ENCODE data around the gene STOM. TPM values are rescaled to one million over a fixed set of nuclear protein-coding genes. Genes with fewer than 3 reads are reported as not detected.
"Not testable (repeated sequence)": the region's sequence is repeated elsewhere in the genome, so short reads cannot be mapped to it uniquely, and the experiment has no call there.

Gene STOM
- total RNA-seq, 1 donor from 2014 or later: 145 TPM

DNA sequence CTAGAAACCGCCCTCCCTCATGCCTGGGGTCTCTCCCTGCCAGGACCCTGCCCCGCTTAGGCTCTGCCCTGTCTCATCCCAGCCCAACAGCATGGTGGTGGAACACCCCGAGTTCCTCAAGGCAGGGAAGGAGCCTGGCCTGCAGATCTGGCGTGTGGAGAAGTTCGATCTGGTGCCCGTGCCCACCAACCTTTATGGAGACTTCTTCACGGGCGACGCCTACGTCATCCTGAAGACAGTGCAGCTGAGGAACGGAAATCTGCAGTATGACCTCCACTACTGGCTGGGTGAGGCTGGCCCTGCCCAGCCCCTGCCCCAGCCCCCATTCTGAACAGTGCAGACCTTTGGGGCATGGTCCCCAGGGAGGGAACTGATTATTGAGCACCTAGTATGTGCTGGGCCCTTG is 68.2 kb downstream of the STOM start:
- no peak for DNase-seq (ENCODE audit: low spot score)

DNA sequence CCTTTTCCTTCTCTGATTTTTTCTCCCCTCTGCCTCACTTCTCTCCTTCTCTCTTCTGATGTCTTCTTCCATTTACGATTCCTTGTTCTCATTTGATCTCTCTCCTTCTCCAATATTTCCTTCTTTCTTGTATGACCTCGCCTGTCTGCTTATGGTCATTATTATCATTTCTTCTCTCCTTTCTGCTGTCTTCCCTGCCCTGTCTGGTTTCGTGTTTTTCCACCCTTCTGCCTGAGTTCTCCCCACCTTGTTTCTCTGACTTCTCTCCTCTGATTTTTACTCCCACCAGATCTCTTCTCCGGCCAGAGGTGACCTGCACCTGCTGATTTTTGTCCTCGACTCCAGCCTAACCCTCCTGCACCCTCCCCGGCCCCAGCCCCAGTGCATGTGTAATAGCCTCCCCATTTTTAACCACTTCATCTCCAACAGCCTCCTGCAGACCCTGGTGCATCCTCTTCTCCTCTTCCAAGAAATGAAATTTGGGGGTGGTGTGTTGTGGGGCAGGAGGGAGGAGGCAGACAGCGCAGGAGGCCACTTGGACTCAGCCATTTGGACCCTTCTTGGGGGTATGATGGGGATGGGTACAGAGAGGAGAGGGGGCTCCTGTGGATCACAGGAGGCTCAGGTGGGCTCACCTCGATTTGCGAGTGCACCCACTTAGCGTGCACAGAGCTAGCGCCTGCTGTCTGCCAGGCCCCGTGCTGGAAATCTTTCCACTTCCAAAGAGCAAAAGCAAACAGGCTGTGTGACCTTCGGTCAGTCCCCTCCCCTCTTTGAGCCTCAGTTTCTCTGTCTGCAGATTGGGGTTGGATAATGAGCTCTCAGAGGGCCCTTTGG is 69.5 kb downstream of the STOM start:
- DNase-seq (ENCODE audit: low spot score): no peak

DNA sequence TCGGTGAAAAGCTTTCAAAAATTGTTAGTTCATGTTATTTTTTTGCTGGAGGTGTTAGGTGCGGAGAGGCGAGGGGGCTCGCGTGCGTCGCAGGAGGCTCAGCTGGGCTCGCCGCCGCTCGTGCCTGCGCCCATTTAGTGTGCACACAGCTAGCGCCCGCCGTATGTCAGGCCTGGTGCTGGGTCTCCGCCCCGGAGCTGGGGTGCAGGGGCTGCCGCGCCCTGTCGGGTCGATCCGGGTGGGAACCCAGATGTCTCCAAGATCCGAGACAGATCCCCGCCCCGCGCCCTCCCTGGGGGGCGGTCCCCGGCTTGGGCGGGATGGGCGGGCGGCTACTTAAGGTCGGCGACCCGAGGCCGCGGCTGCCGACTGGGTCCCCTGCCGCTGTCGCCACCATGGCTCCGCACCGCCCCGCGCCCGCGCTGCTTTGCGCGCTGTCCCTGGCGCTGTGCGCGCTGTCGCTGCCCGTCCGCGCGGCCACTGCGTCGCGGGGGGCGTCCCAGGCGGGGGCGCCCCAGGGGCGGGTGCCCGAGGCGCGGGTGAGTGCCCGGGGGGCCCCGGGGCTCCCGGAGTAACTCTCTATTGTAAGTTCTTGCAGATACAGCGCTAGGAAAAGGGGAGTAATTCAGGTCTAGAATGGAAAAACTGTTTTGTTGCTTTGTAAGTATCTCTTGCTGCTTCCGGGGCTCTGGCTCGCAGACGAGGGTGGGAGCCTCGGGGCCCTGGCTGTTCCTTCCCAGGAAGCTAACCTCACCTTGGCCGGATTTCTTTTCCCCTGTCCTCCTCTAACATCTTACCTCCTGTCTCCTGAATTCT is 70.4 kb downstream of the STOM start:
- DNase-seq (ENCODE audit: low spot score): peak; percentile 74

DNA sequence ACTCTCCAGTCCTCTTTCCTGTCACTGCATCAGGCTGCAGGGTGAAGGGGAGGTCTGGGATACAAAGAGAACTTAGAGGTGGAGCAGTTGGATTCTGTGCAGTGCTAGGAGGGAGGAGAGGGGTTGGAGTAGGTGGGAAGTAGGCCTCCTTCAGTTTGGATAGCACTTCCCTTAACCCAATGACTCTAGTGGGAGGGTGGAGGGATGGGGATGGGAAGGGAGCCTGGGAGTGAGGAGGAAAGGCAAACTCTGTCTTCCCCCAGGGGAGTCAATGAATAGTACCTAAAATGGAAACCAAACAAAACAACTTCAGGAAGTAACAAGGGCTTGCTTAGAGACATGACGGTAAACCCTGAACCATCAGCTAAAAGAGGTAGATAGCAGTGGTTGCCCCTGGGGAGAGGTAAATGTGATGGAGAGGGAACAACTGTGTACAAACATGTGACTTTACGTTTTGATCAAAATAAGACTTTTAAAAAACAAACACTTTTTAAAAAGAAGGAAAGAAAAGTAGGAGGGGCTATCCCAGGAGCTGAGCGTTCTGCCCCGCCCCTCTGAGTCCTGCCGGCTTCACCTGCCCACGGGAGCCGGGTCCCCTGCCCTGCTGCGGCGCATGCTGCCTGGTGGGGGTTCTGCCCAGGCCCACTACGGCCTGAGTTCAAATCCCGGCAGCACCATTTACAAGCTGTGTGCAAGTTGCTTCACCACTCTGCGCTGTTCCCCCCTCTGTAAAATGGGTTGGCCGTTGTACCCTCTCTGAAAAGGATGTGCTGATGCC is 71.2 kb downstream of the STOM start:
- peak; percentile 44 for DNase-seq (ENCODE audit: low spot score)

DNA sequence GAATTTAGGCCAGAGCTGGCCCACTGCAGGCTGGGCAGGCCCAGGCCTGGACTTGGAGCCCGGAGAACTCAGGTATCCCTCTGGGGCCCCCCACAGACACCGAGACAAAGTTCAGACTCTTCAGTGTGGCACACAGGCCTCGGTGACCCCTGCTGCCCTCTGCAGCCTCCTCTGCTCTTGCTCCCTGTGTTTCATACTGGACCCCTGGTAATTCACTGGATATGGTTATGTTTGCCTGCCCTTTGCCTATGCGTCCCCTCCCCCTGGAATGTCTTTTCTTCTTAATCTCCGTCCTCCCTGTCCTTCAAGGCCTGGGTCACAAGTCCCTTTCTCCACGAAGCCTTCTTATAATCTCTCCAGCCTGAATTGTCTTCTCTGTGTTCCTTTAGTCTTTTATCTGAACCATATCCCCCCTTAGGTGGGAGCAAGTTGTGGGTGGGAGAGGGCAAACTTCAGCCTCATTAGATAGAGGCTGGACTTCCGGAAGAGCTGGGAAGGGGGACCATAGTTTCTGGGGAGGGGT is 72.0 kb downstream of the STOM start:
- DNase-seq (ENCODE audit: low spot score): no peak

DNA sequence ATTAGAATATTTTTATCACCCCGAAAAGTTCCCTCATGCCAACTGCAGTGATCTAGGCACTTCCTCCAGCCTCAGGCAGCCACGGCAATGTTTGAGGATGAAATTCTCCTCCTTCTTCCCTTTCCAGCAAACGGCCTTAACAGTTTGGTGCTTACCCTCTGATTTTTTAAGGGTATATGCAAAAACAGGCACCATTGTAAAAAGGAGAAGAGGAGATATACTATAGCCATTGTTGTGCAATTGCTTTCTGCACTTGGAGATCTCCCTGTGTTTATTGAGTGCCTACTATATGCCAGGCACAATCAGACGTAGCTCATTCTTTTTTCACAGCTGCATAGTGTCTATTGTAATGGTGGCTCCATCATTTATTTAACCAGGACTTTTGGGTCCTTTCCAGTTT is 72.7 kb downstream of the STOM start:
- no peak for DNase-seq (ENCODE audit: low spot score)

DNA sequence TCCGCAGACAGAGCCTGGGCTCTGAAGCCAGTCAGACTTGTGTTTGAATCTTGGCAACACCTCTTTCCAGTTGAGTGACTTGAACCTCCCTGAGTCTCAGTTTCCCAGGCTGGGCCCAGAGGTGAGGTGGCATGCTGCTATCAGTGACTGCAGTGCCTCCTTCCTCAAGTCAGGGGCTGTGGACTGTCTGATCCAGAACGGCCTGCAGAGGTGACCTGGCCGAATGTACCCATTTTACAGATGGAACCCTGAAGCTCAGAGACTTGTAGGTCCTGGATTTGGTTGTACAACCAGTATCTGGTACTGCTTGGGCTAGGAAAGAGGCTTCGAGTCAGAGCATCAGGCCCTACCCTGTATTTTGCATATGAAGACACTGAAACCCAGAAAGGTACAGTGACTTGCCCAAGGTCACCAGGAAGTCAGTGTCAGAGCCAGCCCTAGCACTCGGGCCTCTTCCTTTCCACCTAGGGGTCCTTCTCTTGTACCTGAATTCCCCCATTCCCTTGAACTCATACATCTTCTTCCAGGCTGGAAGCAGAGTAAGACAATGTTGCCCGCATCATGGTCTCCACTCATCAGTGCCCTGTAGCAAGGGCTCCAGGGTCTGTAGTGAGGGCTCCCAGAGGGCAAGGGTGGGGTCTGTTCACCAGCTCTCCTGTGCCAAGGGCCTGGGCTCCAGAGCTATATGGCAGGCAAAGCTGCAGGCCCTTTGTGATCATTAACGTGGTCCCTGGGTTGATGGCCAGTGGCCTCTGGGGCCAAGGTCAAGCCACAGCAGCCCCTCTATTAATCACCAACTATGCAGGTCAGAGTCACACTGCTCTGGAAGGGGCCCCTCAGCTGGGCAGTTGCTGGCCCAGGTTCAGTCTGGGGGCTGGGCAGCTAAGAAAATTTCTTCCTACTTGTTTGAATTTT is 73.6 kb downstream of the STOM start:
- no peak for DNase-seq (ENCODE audit: low spot score)

DNA sequence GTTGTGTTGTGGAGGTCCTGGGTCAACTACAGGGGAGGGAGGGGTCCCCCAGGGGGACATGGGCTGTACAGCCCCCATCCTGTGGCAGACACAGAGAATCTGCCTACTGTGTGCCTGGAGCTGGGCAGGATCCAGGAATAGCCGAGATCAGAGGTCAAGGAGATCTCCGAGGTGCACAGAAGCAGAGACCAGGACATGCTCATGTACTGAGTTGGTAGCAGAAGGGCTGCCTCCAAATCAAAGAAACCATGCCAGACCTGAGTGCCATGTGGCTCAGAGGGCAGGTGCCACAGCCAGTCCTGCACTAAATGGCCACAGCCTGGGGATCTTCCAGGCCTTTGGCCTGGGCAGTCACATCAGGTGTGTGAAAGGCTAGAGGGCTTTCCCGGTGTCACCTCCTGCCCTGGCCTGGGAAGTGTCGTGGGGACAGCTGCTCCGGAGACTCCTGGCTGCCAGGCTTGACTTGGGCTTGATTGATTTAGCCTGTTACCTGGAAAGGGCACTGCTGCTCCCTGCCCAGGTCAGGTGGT is 74.3 kb downstream of the STOM start:
- DNase-seq (ENCODE audit: low spot score): no peak

DNA sequence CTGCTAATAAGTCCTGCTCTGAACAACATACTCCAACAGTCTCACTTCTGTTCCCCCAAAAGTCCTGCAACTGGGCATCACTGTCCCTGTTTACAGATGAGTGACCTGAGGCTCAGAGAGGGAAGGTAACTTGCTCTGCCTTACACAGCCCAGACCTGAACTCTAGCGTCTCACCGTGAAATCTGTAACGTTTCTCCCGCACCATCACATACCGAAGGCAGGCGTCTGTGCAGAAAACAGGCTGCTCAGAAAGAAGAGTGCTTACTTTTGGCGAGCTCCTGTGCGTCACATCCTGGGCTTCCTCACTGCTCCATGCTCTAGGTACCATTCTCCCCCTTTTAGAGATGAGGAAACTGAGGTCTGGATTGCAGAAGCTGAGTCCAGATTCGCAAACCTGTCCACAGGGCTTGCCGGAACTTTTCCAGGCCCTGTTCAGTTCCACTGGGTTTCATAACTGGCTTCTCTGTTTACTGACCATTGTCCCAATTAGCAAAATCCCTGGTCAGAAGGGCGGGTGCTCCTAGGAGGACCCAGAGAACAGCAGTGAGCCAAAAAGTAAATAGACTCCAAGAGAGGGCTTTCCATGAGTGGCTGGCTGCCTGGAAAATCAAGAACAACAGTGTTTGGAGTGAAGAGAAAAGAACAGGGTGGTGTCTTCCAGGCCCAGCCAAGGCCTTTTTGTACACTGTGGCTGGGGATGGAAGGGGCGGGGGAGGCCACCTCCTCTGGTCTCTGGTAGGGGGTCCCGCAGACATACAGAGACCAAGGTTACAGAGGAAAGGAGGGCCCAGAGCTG is 75.0 kb downstream of the STOM start:
- DNase-seq (ENCODE audit: low spot score): no peak

DNA sequence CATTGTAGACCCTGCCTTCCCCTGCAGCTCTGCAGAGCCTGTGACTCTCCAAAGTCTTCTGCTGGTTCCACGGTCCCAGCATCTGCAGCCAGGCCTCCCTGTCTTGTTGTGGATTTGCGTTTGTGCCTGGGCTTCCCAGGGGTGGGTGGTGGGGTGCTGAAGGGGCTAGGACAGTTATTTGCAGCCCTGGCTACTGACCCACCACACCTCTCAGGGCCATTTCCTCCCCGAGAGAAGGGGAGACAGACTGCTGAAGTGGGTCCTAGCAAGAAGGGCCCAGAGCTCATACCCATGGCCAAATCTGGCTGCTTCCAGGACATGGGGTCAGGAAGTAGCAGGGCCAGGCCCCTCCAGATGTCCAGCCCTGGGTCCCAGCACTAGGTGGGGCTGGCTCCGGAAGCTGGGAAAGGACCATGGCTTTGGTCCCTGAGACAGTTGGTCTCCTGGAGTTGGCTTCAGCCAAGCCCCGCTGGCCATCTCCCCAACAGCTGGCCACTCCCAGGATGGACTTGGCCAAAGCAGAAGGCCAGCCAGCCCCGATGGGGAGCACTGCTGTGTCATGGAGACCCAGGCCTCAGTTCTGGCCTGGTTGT is 75.8 kb downstream of the STOM start:
- DNase-seq (ENCODE audit: low spot score): no peak

DNA sequence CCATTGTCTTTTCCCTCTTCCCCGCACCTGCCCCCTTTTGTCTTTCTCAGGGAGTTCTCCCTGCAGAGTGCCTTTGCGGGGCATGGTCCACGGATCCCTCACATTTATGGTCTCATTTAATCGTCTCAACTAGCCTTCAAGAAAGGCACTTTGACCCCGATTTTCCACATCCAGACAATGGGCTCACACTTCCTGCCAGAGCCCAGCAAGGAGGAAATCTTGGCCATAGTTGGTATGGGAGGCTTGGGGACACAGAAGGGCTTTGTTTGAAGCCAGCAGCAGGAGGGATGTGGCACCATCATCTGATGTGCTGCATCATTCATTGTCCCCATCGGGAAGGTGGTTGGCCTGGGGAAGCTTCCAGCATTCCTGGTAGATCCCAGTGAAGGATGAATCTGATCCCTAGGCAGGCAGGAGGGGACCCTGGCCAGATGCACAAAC is 77.2 kb downstream of the STOM start:
- no peak for DNase-seq (ENCODE audit: low spot score)

DNA sequence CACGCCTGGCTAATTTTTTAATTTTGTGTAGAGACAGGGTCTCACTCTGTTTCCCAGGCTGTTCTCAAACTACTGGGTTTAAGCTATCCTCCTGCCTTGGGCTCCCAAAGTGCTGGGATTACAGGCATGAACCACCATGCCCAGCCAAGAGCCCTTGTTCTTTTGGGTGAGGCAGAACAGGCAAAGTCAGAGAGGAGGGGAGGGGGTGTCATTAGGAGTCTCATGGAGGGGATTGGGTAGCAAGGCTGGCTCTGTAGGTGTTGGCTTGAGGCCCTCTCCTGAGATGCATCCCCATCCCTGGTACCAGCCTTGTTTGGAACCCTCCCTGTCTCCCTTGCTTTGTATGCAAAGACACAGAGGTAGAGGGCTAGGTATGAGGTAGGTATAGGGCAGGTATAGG is 78.0 kb downstream of the STOM start:
- DNase-seq (ENCODE audit: low spot score): no peak

DNA sequence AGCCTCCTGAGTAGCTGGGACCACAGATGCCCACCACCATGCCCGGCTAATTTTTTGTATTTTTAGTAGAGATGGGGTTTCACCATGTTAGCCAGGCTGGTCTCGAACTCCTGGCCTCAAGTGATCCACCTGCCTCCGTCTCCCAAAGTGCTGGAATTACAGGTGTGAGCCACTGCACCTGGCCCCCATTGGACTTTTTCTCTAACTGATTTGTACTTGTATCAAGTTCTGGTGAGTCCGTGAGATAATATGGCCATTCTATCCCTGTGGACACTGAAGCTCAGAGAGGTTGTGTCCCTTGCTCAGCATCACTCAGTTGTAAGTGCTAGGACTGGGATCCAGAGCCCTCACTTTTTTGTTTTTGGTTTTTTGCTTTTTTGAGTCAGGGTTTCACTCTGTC is 78.5 kb downstream of the STOM start:
- DNase-seq (ENCODE audit: low spot score): not testable (repeated sequence)

DNA sequence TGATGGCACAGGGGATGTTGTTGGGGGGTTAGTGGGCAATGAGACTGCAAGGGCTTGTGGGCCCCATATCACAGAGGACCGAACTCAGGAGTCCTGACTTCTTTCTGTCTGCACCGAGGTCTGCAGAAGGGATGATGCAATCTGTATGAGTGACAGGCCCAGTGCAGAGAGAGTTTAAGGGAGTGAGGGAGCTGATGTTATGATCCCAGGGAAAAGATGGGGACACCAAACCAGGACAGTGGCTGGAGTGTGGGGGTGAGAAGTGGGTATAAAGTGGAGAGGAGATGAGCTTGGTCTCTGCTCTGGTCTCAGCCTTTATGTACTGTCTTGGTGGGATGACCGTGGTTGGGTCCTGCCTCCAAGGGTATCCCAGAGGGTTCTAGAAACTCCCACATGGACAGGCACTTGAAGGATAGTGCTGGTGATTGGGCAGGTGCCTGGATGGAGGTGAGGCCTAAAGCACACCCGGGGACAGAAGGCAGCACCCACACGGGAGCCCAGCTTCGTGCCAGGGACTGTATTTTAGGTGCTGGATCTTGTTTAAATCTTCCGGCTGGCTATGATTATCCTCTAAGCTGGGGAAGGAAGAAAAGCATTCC is 80.2 kb downstream of the STOM start:
- DNase-seq (ENCODE audit: low spot score): peak; percentile 59

DNA sequence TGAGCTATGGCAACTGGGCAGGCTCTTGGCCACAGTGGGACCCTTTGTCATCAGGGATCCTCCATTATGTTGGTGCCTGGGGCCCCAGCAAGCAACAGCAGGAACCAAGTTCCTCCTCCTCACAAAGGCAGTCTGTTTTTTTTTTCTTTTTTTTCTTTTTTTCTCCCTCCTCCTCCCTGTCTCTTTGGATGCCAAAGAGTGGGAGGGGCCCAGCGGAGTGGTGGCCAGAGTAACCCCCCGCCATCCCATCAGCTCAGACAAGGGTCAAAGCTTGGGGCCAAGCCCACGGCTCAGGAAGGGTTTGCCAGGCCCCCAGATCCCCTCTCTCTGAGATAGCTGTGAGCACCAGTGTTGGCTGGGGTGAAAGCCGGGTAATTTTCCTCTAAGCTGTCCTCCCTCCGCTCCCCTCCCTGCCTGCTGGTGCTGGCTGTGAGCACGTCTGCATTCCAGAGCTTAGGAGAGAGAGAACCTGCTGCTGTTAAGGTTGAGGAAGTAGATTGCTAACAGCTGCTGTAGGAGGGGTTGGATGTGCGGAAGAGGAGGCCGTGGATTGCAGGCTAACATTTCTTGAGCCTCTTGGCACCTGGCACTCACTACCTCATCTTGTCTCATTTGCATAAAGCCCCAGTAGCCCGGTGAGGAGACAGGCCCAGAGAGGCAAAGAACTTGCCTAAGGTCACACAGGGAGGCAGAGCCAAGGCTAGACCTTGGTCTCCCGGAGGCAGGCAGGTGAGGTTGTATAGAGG is 80.9 kb downstream of the STOM start:
- peak; percentile 97 for DNase-seq (ENCODE audit: low spot score)
